Ovary (tissue), 9 donors: Measurements from ENCODE around the gene MACC1. TPM values are rescaled to one million over a fixed set of nuclear protein-coding genes. Genes with fewer than 3 reads are reported as not detected.

ENCODE experiments used
- DNase-seq, 5 donors: peaks; one replicate each; pipeline ENCODE4 v3.0.0-alpha.2; 2019 to 2020
- H3K27ac ChIP-seq, 2 donors: fragments of 200-600 bp; one replicate each; pipeline versions ENCODE4 v1.5.1 to v1.8.0; 2019 to 2022
- H3K27me3 ChIP-seq: fragments of 200-600 bp; one replicate; pipeline ENCODE4 v1.8.0; 2022
- H3K36me3 ChIP-seq: fragments of 200-600 bp; sonication (generic); one replicate; pipeline ENCODE4 v1.5.1; 2019
- H3K4me1 ChIP-seq: one replicate; pipeline ENCODE4 v1.8.1; 2013; ENCODE audit warnings: mild to moderate bottlenecking, moderate library complexity; ENCODE audit not compliant: insufficient read depth
- H3K4me3 ChIP-seq: fragments of 200-600 bp; sonication (generic); one replicate; pipeline ENCODE4 v1.5.1; 2017
- H3K9me3 ChIP-seq, 2 donors: fragments of 200-600 bp in 1 of 2; sonication (generic) in 1 of 2; one replicate each; pipeline versions ENCODE4 v1.5.1 to v1.8.1; 2013 to 2019; ENCODE audit warnings: mild to moderate bottlenecking in 1 of 2, moderate library complexity in 1 of 2
- EP300 ChIP-seq: sonication (generic); formaldehyde crosslinking; IDR thresholded peaks from one replicate; pipeline ENCODE4 v1.6.1; 2017; ENCODE audit warnings: antibody characterized with exemption
- POLR2A ChIP-seq: fragments of 450-650 bp; IDR thresholded peaks from one replicate; pipeline ENCODE4 v1.6.1; 2017; ENCODE audit warnings: antibody characterized with exemption, mild to moderate bottlenecking, moderate library complexity
- WGBS, 3 donors: extraction: QIAGEN DNeasy Blood & Tissue Kit in 1 of 3; methylation state at CpG; one replicate each; pipeline versions ENCODE4 v1.1.5 to v1.1.7; 2013 to 2017; 5-methylcytosine and 5-hydroxymethylcytosine counted together
- intact Hi-C, 4 donors: fragments of 100-400 bp; cut with DNase I; formaldehyde crosslinking; loops; one replicate each; pipeline versions ENCODE4 v1.11.0 to v1.15.1; 2022 to 2023
- polyA plus RNA-seq, 2 donors: library from polyadenylated mRNA; stranded (reverse); fragments of 200-250 nt in 1 of 2; fragments of 350-450 nt in 1 of 2; fragmentation: Illumina TruSeq in 1 of 2; extraction: RNeasy Lipid Tissue Mini Kit (QIAGEN cat#74804) in 1 of 2; gene quantifications; one replicate each; pipeline ENCODE4 v1.2.3, GENCODE V29; 2013 to 2014
- total RNA-seq, 7 donors: library from RNA; depleted of rRNA in 2 of 7; stranded (reverse); fragments of >200 nt in 2 of 7; fragmentation: NEBNext Ultra II Directional in 3 of 7; extraction: Animal tissue kit (Norgen Biotek cat#: 25700) in 3 of 7; gene quantifications; one replicate each; pipeline versions ENCODE4 v1.1.0 to v1.2.4, GENCODE V29; 2016 to 2023
- TF ChIP-seq, protein P1 (sequence below), 3 donors: fragments of 450-650 bp in 2 of 3; fragments of 200-600 bp in 1 of 3; IDR thresholded peaks; one replicate each; pipeline versions ENCODE4 v1.5.1 to v1.8.0; 2016 to 2022; ENCODE audit warnings: antibody characterized with exemption in 3 of 3, mild to moderate bottlenecking in 1 of 3
- donor health status: DM: no; HTN: no; CAD: no; lungs with moderate emphysema.
- donor health status: DM: no; HTN: no; CAD: no.
- donor health status: Bipolar disorder and iron deficiency.
- donor health status: DM: yes; HTN: yes; CAD: no.
- donor health status: DM: no; HTN: no; CAD: no.
- donor health status: DM: yes; HTN: yes; CAD: no.

Gene MACC1
- total and polyA plus RNA-seq, 9 donors, result 0.05 to 3.5 (median 0.33) TPM; not detected in 2

DNA sequence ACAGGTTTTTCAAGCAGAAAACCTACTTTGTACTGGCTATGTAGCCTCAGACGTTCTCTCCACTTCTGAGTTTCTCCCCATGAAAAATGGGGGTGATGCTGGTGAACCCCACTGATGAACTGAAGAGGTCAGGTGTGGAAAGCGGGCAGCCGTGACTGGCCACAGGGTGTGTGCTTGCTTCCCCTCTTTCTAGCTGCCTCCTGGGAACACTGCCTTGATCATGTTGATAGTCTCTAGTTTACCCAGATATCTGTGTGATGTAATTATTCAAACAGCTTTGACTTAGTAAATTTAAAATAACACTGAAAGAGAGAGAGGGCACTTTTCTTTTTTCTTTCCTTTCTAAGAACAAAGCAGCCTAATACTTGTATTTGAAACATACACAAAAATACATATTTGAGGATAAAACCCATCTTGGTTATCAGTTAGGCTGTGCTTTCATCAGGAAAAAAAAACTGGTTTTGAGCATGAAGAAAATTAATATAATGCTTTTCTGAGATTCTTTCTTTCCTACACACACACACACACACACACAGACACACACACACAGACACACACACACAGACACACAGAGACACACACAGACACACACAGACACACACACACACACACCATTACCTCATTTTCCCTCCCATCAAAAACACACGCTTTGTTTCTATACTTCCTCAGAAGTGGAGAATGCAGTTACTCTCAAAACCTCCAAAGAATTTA lies 76.7 kb downstream of the MACC1 start:
- intact Hi-C loops, result no loop called here
- 60 to 73% (median 62%) methylated on average over 4 of the region's 4 CpGs for WGBS, 3 donors
- H3K4me3 ChIP-seq, result peak overlapping the region; percentile 2

GRCh38 chr7:20136647-20137046 lies 80.5 kb downstream of the MACC1 start:
- Histone ChIP-seq H3K4me3 (no peak overlapping the region), H3K27me3 (no peaks in the 10 kb centered on the region), H3K9me3 (no peaks in the 10 kb centered on the region), H3K27ac (no peak overlapping the region), H3K4me1 (no peaks in the 10 kb centered on the region), H3K36me3 (no peaks in the 10 kb centered on the region)
- DNase-seq, result no peak
- TF ChIP-seq EP300, result no peak
- TF ChIP-seq POLR2A, result no peak
- TF ChIP-seq, protein P1, sequence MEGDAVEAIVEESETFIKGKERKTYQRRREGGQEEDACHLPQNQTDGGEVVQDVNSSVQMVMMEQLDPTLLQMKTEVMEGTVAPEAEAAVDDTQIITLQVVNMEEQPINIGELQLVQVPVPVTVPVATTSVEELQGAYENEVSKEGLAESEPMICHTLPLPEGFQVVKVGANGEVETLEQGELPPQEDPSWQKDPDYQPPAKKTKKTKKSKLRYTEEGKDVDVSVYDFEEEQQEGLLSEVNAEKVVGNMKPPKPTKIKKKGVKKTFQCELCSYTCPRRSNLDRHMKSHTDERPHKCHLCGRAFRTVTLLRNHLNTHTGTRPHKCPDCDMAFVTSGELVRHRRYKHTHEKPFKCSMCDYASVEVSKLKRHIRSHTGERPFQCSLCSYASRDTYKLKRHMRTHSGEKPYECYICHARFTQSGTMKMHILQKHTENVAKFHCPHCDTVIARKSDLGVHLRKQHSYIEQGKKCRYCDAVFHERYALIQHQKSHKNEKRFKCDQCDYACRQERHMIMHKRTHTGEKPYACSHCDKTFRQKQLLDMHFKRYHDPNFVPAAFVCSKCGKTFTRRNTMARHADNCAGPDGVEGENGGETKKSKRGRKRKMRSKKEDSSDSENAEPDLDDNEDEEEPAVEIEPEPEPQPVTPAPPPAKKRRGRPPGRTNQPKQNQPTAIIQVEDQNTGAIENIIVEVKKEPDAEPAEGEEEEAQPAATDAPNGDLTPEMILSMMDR (IDR thresholded peaks at IDR 0.05), result no peak
- intact Hi-C loops, result no loop called here
- WGBS, 3 donors, result 98 to 99% (median 98%) methylated on average over 2 of the region's 2 CpGs

More for the DNA sequence above, 76.7 kb downstream of the MACC1 start:
- DNase-seq, result no peak
- Histone ChIP-seq H3K27ac (no peak overlapping the region), H3K36me3 (no peaks in the 10 kb centered on the region), H3K4me1 (no peaks in the 10 kb centered on the region), H3K9me3 (no peaks in the 10 kb centered on the region), H3K27me3 (no peaks in the 10 kb centered on the region)
- TF ChIP-seq POLR2A (no peak), EP300 (no peak)
- TF ChIP-seq, protein P1 (IDR thresholded peaks at IDR 0.05), result no peak

- no peaks in the 10 kb centered on the region for H3K27me3 ChIP-seq
- no peak for DNase-seq
- H3K9me3 ChIP-seq, result no peaks in the 10 kb centered on the region
- intact Hi-C loops, result no loop called here
- no peaks in the 10 kb centered on the region for H3K36me3 ChIP-seq
- H3K4me1 ChIP-seq, result no peaks in the 10 kb centered on the region
- H3K4me3 ChIP-seq, result no peak overlapping the region
- TF ChIP-seq, protein P1 (IDR thresholded peaks at IDR 0.05), result no peak
- TF ChIP-seq POLR2A, result no peak
- no peak for TF ChIP-seq EP300
- no peak overlapping the region for H3K27ac ChIP-seq
Observed at GRCh38 chr7:20133803-20134202, 83.4 kb downstream of the MACC1 start.

DNA sequence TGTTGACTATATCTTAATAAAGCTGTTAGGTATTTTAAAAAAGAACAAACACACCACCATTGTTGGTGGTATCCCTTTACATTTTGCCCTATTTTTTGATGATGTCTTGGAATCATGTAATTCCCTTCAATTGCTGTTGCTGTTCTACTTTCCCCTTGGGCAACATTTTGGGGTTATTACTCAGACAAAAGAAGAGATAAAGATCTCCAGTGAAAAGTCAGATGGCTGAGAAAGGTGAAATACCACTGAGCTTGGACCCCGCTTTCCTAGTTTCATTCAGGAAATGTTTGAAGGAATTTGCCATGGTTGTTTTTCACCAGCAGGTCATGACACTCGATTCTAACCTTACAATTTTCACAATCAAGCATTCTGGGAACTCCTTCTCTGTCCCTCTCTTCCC lies 84.6 kb downstream of the MACC1 start:
- H3K9me3 ChIP-seq, result no peaks in the 10 kb centered on the region
- no peak overlapping the region for H3K27ac ChIP-seq
- TF ChIP-seq, protein P1 (IDR thresholded peaks at IDR 0.05), result no peak
- TF ChIP-seq EP300 (no peak), POLR2A (no peak)
- no peaks in the 10 kb centered on the region for H3K36me3 ChIP-seq
- no peaks in the 10 kb centered on the region for H3K27me3 ChIP-seq
- H3K4me3 ChIP-seq, result no peak overlapping the region
- no peaks in the 10 kb centered on the region for H3K4me1 ChIP-seq
- intact Hi-C loops, result no loop called here
- DNase-seq, result no peak
- WGBS, 3 donors, result 90 to 100% (median 95%) methylated on average over 2 of the region's 2 CpGs
